GM21526 (cell line): Measurements from ENCODE around the gene TMEM170A.

Experiments
- ATAC-seq: cut with Tn5 transposase; IDR thresholded peaks from one replicate; pipeline ENCODE4 v1.9.1; 2021; ENCODE audit warnings: moderate library complexity; ENCODE audit not compliant: unreplicated experiment, low FRiP score

The TMEM170A gene

GRCh38 chr16:75413951-75414350 lies 50.5 kb downstream of the TMEM170A start:
- no peak for ATAC-seq

GRCh38 chr16:75406943-75407342 lies 57.5 kb downstream of the TMEM170A start:
- no peak for ATAC-seq

GRCh38 chr16:75402821-75403475 lies 61.5 kb downstream of the TMEM170A start:
- no peak for ATAC-seq

- no peak for ATAC-seq
These were observed 62.2 kb downstream of the TMEM170A start for GRCh38 chr16:75402159-75402820.

GRCh38 chr16:75401691-75402090 lies 62.8 kb downstream of the TMEM170A start:
- no peak for ATAC-seq

- ATAC-seq = no peak
These were observed 66.2 kb downstream of the TMEM170A start for GRCh38 chr16:75398333-75398732.

GRCh38 chr16:75394941-75395340 lies 69.5 kb downstream of the TMEM170A start:
- no peak for ATAC-seq
